ENCODE measurements around the gene C1QTNF12.

The C1QTNF12 gene

DNA sequence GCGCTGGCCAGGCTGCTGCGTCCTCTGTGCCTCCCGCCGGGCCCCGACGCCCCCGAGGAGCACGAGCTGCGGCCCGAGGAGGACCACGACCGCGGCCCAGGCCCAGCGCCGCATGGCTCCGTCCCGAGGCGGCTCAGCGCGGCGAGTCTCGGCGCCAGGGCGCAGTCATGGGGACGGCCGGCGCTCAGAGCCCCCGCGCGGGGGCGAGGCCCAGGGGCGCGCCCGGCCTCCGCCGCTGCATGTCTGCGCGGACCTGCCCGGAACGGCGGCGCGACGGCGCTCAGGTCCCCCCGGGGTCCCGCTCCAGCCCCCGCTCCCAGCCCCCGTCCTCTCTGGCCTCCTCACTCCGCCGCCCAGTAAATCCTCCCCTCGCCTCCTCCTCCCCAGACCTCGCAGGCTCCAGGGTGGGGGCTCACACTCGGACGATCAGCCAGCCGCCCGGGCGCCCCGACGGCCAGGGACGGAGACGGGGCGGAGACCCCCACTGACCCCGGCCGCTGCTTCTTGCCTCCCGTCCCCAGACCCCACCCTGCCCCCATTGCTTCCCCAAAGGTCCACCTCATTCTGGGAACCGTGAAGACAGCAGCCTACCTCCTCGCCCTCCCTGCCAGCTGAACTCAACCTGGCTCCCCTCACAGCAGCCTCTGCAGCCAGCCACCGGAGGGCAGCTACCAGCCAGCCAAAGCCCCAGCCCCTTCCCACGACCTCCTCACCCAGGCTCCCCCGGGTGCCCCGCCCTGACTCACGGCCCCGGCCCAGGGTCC is at the start of gene C1QTNF12:
Gene C1QTNF12 (minus strand): TSS at position 146 of the 764 bp plus-strand sequence. CDS start 32 bp downstream, at position 114.
- DNase-seq, result no peak

DNA sequence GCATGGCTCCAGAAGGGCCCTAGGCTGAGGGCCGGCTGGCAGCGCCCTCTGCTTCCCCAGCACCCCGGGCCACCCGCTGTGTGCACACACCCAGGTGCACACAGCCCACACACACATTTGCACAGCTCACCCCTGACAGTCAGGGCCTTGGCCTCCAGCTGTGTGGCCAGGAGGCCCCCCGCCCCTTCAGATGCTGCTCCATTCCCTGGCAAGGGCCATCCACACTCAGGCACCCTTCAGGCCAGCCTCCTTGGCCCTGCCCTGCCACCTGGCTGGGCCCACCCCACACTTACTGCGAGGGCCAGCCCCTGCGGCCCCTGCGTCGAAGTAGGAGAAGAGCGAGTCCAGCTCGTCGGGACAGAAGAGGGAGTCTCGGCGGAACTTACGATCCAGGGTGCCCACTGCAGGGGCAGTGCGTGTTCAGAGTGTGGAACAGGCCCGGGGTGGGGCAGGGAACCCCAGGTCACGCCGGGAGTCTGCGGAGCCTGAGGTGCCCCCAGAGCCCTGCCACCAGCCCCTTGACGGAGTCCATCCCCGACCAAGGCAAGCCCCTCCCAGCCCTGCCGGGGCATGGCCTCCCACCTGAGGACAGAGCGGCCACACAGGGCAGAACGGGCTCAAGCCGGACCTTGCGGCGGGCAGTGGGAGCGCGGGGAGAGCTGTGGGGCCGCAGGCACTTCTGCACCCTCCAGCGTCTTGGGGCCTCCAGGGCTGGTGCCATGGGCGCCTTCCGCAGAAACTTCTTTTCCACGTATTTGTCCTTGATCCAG is 48.8 kb upstream of the C1QTNF12 start:
- DNase-seq, result no peak

DNA sequence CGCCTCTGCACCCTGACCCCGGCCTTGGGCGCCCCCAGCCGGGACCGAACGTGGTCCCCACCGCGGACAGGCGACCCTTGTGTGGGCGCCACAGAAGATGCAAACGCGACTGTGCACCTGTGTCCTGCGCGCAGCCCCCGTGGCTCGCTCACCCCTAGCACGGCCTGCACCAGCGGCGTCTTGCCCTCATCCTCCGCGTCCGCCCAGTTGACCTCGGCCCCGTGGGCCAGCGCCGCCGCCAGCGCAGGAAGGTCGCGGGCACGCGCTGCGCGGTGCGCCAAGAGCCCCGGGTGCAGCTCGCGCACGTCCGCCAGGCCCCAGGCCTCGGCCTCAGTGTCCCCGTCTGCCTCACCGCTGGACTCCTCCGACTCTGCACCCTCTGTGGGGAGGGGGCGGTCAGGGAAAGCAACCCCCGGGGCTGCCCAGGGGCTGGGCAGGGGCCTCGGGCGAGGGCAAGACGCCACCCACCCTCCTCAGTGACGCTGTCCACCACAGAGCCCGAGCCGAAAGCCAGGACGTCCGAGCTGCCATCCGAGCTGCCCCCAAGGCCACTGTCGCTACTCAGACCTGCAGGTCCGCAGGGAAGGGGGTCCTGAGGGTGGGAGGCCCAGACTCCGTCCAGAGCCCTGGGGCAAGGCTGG is 47.8 kb upstream of the C1QTNF12 start:
- no peak for DNase-seq

GRCh38 chr1:1293263-1294249 is 47.0 kb upstream of the C1QTNF12 start:
- DNase-seq, result no peak

DNA sequence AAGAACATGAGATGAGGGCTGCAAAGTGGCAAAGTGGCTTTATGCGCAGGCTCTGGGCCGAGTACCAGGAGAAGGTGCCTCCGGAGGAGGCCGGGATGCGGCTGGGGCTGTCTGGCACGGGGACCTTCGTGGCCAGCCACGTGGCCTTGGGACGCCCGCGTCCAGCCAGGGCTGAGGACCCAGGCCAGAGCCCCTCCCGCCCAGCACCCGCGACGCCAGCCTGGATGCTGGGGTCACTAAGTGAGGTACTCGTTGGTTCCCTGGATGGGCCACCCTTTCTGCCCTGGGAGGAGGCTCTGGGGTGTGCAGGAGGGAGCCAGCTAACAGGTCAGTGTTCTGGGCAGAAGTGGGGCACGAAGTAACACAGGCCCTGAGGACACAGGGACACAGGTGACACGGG is 46.3 kb upstream of the C1QTNF12 start:
- no peak for DNase-seq

DNA sequence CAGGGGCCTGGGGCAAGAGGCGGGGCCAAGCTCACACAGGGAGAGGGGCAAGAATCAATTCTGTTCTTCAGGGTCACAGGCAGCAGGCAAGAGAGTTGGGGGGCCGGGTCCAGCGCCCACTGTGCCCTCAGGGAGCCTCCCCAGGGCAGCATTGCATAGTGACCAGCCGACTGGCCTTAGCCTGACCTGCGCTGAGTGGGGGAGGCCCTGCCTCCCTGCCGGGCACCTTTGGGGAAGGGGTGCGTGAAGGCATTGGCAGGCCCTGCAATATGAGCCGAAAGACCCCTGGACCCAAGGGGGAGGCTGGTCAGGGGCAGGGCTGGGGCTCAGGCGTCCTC is 45.9 kb upstream of the C1QTNF12 start:
- DNase-seq, result no peak

GRCh38 chr1:1291548-1292441 is 45.3 kb upstream of the C1QTNF12 start:
- DNase-seq, result peak; percentile 79

GRCh38 chr1:1291023-1291528 is 44.6 kb upstream of the C1QTNF12 start:
- DNase-seq, result peak; percentile 59

DNA sequence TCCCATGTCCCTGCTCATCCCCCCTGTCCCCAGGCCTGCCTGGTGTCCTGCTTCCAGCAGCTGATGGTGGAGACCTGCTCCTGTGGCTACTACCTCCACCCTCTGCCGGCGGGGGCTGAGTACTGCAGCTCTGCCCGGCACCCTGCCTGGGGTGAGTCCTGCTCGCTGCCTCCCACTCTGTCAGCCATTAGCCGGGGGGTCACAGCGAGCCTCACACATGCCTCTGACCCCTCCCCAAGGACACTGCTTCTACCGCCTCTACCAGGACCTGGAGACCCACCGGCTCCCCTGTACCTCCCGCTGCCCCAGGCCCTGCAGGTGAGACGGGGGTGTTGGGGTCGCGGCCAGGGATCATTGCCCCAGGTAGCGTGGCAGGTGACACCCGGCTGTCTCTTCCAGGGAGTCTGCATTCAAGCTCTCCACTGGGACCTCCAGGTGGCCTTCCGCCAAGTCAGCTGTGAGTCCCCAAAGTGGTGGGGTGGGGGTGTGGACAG is 43.8 kb upstream of the C1QTNF12 start:
- DNase-seq, result peak; percentile 46

DNA sequence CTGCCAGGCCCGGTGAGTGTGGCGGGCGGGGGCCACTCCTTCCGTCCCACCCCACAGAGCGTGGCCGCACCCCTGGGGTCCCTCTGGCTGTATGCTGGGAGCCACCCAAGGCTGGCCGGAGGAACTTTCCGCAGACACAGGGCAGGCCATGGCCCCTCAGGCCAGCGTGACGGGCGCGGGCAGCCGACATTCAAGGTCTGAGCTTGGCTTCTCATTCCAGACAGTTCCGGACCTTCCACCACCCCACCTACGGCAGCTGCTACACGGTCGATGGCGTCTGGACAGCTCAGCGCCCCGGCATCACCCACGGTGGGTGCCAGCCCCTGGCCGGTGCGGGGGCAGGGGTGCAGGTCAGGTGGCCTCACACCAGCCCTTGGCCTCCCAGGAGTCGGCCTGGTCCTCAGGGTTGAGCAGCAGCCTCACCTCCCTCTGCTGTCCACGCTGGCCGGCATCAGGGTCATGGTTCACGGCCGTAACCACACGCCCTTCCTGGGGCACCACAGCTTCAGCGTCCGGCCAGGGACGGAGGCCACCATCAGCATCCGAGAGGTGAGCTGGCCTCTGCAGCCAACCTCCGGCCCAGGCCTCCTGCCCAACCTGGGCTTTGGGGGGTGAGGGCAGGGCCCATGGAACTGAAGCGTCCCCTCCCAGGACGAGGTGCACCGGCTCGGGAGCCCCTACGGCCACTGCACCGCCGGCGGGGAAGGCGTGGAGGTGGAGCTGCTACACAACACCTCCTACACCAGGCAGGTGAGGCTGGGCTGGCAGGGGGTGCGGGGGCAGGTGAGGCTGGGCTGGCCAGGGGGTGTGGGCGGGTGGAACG is 41.0 kb upstream of the C1QTNF12 start:
- DNase-seq, result peak; percentile 44

- DNase-seq, result no peak
These were observed 40.1 kb upstream of the C1QTNF12 start for GRCh38 chr1:1286313-1287261.

DNA sequence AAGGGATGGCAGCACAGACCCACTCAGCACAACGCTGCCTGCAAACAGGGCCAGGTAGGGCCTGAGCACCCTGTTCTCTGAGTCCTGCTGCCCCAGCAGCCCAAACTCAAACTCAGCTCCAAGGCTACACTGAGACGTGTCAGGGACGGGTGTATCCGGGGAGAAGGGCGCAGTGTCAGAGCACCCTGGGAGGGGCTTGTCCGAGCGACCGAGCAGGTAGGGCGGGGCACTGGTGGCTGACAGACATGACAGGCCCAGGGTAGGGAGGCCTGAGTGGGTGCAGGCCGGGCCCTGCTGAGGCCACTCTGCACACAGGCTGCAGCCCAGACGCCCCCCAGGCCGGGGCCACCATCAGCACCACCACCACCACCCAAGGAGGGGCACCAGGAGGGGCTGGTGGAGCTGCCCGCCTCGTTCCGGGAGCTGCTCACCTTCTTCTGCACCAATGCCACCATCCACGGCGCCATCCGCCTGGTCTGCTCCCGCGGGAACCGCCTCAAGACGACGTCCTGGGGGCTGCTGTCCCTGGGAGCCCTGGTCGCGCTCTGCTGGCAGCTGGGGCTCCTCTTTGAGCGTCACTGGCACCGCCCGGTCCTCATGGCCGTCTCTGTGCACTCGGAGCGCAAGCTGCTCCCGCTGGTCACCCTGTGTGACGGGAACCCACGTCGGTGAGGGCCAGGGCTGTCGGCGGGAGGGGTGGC is 39.2 kb upstream of the C1QTNF12 start:
- DNase-seq, result no peak

- DNase-seq, result no peak
These were observed 38.6 kb upstream of the C1QTNF12 start for GRCh38 chr1:1285102-1285571.

DNA sequence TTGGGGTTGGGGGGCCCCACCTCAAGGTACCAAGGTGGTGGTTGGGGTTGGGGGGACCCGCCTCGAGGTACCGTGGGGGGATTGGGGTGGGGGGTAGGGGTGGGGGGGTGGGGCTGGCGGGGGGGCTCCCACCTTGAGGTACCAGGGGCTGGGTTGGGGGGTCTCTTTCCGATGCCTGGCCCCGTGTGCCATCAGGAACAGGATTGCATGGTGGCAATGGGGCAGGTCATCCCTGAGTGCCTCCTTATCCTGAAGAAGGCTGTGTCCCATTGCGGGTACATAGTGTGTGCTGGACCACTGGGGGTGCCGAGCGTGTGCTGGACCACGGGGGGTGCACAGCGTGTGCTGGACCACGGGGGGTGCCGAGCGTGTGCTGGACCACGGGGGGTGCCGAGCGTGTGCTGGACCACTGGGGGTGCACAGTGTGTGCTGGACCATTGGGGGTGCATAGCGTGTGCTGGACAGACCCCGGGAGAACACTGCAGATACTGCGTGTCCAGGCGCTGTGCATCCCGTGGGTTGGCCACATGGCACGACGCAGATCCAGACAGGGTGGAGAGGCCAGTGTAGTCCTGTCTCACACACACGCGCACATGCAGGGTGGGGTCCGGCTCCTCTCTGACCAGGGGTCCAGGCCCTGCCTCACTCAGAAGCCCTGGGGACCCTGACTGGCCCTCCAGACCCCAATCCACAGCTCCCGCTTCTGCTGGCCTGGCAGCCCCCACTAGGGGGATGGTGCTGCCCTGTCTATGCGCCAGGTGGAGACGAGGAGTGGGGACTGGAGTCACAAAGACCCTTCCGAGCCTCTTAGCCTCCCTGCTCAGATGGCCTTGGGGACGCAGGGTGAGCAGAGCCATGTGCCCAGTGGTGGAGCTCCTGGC is 37.9 kb upstream of the C1QTNF12 start:
- no peak for DNase-seq

- DNase-seq, result no peak
These were observed 37.3 kb upstream of the C1QTNF12 start for GRCh38 chr1:1283821-1284220.

DNA sequence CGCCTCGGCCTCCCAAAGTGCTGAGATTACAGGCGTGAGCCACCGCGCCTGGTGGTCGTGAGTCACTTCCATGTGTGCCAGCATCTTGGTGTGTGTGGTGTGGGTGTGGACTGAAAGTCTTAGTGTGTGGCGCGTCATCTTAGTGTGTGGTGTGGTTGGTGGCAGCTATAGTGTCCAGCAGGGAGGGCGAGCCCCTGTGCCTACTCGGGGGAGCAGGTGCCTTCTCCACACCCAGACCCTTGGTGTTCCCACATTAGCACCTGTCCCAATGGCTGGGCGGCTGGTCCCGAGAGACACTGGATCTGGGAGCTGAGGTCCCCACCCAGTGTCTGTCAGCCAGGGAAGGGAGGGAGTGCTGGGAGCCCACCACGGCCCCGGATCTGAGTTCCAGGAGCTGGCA is 36.5 kb upstream of the C1QTNF12 start:
- no peak for DNase-seq

All from COR-L47 (cell line).